DMS153 treated with DMSO at 0.1 percent for 48 hours (cell line): ENCODE data around the gene EVX1.

Source experiments
- DNase-seq: peaks from one replicate; lab custom pipeline; 2025; ENCODE audit not compliant: unreplicated experiment; lab: John Stamatoyannopoulos, UW

The EVX1 gene

DNA sequence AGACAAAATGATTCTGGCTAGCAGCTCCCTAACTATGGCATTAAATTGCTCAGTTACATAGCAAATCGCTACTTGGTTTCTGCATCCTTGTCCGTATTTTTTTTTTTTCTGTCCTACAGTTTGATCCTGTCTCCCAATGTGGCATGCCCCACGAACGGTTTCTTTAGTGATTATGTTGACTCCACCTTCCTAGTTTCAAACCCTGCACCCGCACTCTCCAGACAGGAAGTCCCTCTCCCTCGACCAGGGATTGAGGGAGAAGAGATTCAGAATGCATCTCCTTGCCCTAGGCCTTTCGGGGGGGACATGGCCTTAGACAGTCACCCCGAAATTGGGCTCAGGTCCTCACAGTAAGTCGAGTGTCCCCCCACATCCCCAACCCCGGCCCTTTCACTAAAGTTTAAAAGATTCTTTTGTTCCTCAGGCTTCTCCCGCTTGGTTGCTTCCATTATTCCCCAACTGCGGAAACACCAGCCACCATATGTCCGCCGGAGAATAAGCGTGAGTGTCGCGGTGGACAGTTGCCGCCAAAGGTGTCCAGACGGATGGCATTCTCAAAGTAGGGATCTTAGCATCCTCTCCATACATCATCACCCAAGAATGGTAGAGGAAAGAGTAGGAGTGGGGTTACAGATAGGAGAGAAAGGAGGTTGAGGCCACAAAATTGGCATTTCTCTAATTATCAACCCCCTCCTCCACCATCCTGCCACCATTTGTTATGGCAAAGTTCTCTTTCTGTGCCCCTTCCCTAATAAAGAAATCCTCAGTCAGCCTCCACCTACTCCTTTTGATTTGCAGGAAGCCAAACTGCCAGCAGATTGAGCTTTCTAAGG is 7.3 kb downstream of the EVX1 start:
- no peak for DNase-seq

GRCh38 chr7:27250557-27251070 is 8.0 kb downstream of the EVX1 start:
- DNase-seq = no peak

DNA sequence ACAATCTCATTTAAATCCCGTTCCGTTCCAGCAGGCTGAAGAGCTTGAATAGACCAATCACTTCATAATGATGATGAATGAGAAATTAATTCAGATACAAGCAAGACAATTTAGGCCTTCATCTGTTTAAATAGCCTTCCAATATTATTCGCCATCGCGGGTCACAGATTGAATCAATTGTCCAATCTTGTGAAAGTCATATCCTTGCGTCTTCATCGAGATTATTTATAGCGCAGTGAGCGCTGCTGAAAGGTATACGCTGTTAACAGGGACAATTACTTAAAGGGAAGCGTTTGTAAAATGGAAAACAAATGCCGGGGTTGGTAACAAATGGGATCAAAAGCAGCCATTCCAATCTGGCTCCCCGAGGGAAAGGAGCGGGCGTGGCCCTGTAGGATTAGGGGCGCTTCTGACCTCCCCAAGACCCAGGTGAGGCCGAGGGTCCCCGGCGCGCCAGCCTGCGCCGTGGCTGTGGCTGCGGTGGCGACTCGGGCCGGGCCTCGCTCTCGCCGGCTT is 8.6 kb downstream of the EVX1 start:
- DNase-seq = no peak

GRCh38 chr7:27251652-27252590 is 9.3 kb downstream of the EVX1 start:
- DNase-seq = no peak

- DNase-seq = no peak
Measured at GRCh38 chr7:27254625-27255024, 12.0 kb downstream of the EVX1 start.

DNA sequence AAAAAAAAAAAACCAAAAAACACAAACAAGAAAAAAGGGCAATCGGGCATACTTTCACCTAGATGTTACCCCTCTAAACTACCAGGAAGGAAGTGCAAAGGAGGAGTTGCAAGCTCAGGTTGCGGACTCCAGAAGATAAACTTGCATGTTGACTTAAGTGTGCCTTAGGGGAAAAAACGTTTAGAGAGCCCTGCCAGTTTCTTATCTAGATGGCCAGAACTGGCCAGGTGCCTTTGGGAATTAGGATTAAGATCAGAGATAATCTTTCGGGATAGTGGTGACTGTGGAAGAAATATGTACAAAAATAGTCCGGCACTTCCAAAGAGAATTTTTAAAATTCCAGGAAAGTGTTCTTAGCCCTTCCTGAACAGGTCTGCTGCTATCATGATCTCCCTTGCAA is 17.6 kb downstream of the EVX1 start:
- no peak for DNase-seq

DNA sequence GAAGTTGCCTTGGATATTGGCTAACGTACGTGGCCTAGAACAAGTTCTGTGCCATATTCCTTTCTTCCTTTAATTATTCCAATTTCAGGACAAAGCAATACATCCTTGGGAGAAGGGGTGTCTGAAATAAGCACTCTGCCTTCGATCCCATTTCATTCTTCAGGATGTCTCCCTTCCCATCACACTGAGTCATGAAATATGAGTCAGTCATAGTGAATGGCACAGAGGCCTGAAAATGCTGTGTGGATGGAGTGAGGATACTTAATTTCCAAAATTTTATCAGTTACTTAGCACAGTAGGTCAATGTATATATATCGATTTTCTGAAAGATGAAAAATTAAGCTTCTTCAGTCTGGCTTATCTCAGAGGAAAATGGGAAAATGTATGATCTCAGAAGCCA is 19.5 kb downstream of the EVX1 start:
- DNase-seq = no peak

DNA sequence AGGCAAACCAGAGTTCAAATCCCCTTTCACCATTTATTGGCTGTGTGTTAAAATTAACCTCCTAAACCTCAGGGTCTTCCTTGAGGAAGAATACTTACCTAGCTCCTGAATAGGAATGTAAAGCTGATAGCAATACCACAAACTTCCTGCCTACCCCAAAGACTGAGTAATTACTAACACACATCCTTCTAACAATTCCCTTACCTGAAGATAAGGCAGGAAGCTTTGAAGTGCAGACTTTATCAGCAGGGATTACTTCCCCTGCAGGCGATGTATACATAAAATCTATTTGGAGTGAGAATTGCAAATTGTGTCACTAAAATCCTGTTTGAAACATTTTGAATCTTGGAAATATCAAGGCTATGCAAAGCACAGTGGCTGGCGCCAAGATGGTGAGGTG is 21.2 kb downstream of the EVX1 start:
- DNase-seq = no peak

DNA sequence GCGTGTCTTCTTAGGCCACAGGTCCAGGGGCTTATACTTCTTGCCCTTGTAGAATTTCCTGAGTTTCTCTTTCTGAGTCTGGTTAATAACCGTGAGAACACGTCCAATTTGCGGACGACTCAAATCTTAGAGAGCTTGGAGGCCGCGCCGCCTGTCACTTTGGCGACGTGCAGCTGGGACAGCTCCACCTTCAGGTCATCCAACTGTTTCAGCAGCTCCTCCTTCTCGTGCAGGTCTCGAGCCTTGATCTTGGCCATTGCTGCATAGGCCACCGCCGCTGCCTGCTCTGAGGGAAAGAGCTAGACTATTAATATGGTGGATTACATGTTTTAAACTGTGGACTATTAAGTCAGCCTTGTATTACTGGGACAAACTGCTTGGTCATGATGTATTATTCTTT is 26.9 kb downstream of the EVX1 start:
- no peak for DNase-seq

DNA sequence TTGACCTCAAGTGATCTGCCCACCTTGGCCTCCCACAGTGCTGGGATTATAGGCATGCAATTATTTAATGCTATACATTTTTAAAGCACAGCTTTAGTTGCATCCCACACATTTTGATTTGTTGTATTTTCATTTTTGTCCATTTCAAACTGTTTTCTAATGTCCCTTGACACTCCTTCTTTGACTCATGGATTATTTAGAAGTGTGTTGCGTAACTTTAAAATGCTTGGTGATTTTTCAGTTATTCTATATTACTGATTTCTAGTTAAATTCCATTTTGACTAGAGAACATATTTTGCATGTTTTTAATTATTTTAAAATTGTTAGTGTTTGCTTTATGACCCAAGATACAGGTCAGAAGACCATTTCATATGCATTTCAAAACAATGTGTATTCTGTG is 28.8 kb downstream of the EVX1 start:
- DNase-seq = no peak

- no peak for DNase-seq
Measured at GRCh38 chr7:27277628-27278027, 35.0 kb downstream of the EVX1 start.

DNA sequence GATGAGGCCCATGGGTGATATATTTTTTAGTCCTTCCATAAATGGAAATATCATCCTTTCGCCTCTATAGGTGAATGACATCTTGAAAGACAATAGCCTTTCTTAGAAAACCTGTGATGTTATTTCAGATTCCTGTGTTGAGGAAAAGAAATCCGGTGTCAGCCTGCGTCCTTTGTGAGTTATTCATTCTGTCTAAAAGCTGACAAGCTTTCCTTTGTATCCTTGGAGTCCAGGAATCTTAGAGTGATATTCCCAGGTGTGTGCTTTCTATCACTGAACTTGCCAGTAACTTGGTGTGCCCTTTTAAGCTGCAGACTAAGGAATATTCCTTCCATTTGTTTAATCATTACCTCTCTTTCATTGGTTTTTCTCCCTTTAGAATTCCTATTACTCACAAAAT is 41.0 kb downstream of the EVX1 start:
- DNase-seq = no peak

- DNase-seq = no peak
Measured at GRCh38 chr7:27295236-27295635, 52.6 kb downstream of the EVX1 start.

GRCh38 chr7:27297356-27297755 is 54.8 kb downstream of the EVX1 start:
- no peak for DNase-seq
